ENCODE results near the gene COA6. TPM values are rescaled to one million over a fixed set of nuclear protein-coding genes. Genes with fewer than 3 reads are reported as not detected.

The COA6 gene
- 31.4 and 32.6 TPM in 2 replicates for total RNA-seq
- long read RNA-seq, partial matches to known transcripts: 0 of 6 reads
- long read RNA-seq, other reads (novel, unspliced or antisense): 1 of 6 reads

GRCh38 chr1:234373064-234373958 is at the start of gene COA6:
Gene COA6, plus strand, starts transcription at chr1:234373456. Its CDS starts 11 bp downstream, at chr1:234373467.
- Mint-ChIP-seq H3K27me3 (peaks cover 1% of the 10 kb centered on the region), H3K9me3 (ENCODE audit: low read depth) (no peaks in the 10 kb centered on the region), H3K4me1 (ENCODE audit: low read depth) (peaks cover 16% of the 10 kb centered on the region), H3K36me3 (ENCODE audit: insufficient read depth) (peaks cover 11% of the 10 kb centered on the region), H3K4me3 (ENCODE audit: low read depth) (peak within 1 kb of the TSS; percentile 97), H3K27ac (peak within 1 kb of the TSS; percentile 99)
- TF ChIP-seq CTCF (IDR thresholded peaks at IDR 0.05; ENCODE audit: unreplicated experiment): no peak
- DNase-seq (ENCODE audit: low spot score, unreplicated experiment): peak; percentile 74

- no peak for DNase-seq (ENCODE audit: low spot score, unreplicated experiment)
- no peaks in the 10 kb centered on the region for H3K4me1 Mint-ChIP-seq (ENCODE audit: low read depth)
- no peak overlapping the region for H3K27ac Mint-ChIP-seq
- no peak overlapping the region for H3K4me3 Mint-ChIP-seq (ENCODE audit: low read depth)
- no peak for TF ChIP-seq CTCF (IDR thresholded peaks at IDR 0.05; ENCODE audit: unreplicated experiment)
- H3K27me3 Mint-ChIP-seq: peaks cover 44% of the 10 kb centered on the region
- no peaks in the 10 kb centered on the region for H3K9me3 Mint-ChIP-seq (ENCODE audit: low read depth)
- no peaks in the 10 kb centered on the region for H3K36me3 Mint-ChIP-seq (ENCODE audit: insufficient read depth)
These were observed 48.4 kb upstream of the COA6 start for GRCh38 chr1:234324821-234325220.

GRCh38 chr1:234325878-234326496 is 47.3 kb upstream of the COA6 start:
- Mint-ChIP-seq H3K27me3 (peaks cover 44% of the 10 kb centered on the region), H3K9me3 (ENCODE audit: low read depth) (no peaks in the 10 kb centered on the region), H3K36me3 (ENCODE audit: insufficient read depth) (no peaks in the 10 kb centered on the region), H3K4me1 (ENCODE audit: low read depth) (no peaks in the 10 kb centered on the region), H3K4me3 (ENCODE audit: low read depth) (no peak overlapping the region), H3K27ac (no peak overlapping the region)
- no peak for DNase-seq (ENCODE audit: low spot score, unreplicated experiment)
- no peak for TF ChIP-seq CTCF (IDR thresholded peaks at IDR 0.05; ENCODE audit: unreplicated experiment)

GRCh38 chr1:234326497-234327366 is 46.5 kb upstream of the COA6 start:
- peaks cover 40% of the 10 kb centered on the region for H3K27me3 Mint-ChIP-seq
- TF ChIP-seq CTCF (IDR thresholded peaks at IDR 0.05; ENCODE audit: unreplicated experiment): peak; percentile 74

More at GRCh38 chr1:234326497-234327366, 46.5 kb upstream of the COA6 start:
- Mint-ChIP-seq H3K4me1 (ENCODE audit: low read depth) (no peaks in the 10 kb centered on the region), H3K36me3 (ENCODE audit: insufficient read depth) (no peaks in the 10 kb centered on the region), H3K27ac (peak overlapping the region; percentile 35), H3K9me3 (ENCODE audit: low read depth) (no peaks in the 10 kb centered on the region), H3K4me3 (ENCODE audit: low read depth) (no peak overlapping the region)
- DNase-seq (ENCODE audit: low spot score, unreplicated experiment): peak; percentile 47
